Amniotic epithelial cell (primary cell): ENCODE measurements around the gene HSPB7.
"Not testable (repeated sequence)": the region's sequence is repeated elsewhere in the genome, so short reads cannot be mapped to it uniquely, and the experiment has no call there.

Experiments
- DNase-seq: peaks from one replicate; pipeline ENCODE4 v3.0.0-alpha.2; 2010; ENCODE audit warnings: low read depth

HSPB7 gene

GRCh38 chr1:16006552-16007485 is 11.0 kb downstream of the HSPB7 start:
- peak; percentile 31 for DNase-seq

- DNase-seq = no peak
Measured at GRCh38 chr1:16006010-16006409, 11.8 kb downstream of the HSPB7 start.

GRCh38 chr1:16005597-16005996 is 12.2 kb downstream of the HSPB7 start:
- no peak for DNase-seq

- DNase-seq = not testable (repeated sequence)
Measured at GRCh38 chr1:16001274-16001673, 16.6 kb downstream of the HSPB7 start.

- no peak for DNase-seq
Measured at GRCh38 chr1:15998929-15999328, 18.9 kb downstream of the HSPB7 start.

GRCh38 chr1:15997637-15998280 is 20.1 kb downstream of the HSPB7 start:
- no peak for DNase-seq

- no peak for DNase-seq
Measured at GRCh38 chr1:15997076-15997585, 20.7 kb downstream of the HSPB7 start.

- peak; percentile 53 for DNase-seq
Measured at GRCh38 chr1:15994590-15995351, 23.1 kb downstream of the HSPB7 start.

GRCh38 chr1:15994081-15994480 is 23.8 kb downstream of the HSPB7 start:
- no peak for DNase-seq

- no peak for DNase-seq
Measured at GRCh38 chr1:15993666-15994065, 24.2 kb downstream of the HSPB7 start.

GRCh38 chr1:15992582-15993500 is 25.0 kb downstream of the HSPB7 start:
- no peak for DNase-seq

GRCh38 chr1:15992187-15992553 is 25.7 kb downstream of the HSPB7 start:
- no peak for DNase-seq

- DNase-seq = no peak
Measured at GRCh38 chr1:15991427-15992186, 26.2 kb downstream of the HSPB7 start.

- no peak for DNase-seq
Measured at GRCh38 chr1:15989776-15990175, 28.1 kb downstream of the HSPB7 start.

GRCh38 chr1:15988856-15989736 is 28.7 kb downstream of the HSPB7 start:
- no peak for DNase-seq

- no peak for DNase-seq
Measured at GRCh38 chr1:15985611-15986297, 32.1 kb downstream of the HSPB7 start.

- DNase-seq = no peak
Measured at GRCh38 chr1:15983275-15983674, 34.6 kb downstream of the HSPB7 start.

- DNase-seq = no peak
Measured at GRCh38 chr1:15981679-15982078, 36.2 kb downstream of the HSPB7 start.

- DNase-seq = not testable (repeated sequence)
Measured at GRCh38 chr1:15977947-15978346, 39.9 kb downstream of the HSPB7 start.
